ENCODE measurements around the gene RAD9B. TPM values are rescaled to one million over a fixed set of nuclear protein-coding genes. Genes with fewer than 3 reads are reported as not detected.
"Not testable (repeated sequence)": the region's sequence is repeated elsewhere in the genome, so short reads cannot be mapped to it uniquely, and the experiment has no call there.

The RAD9B gene
- 1 to 10 TPM; 1.1 to 2.4 (median 1.4) TPM for polyA plus RNA-seq (ENCODE audit: insufficient read depth in 1 of 5, insufficient read length in 5 of 5, low replicate concordance in 1 of 5)
- long read RNA-seq, donor 1, result 0 reads
- long read RNA-seq, donor 2, result 0 reads
- long read RNA-seq, donor 3, result 0 reads
- long read RNA-seq, donor 4, result 0 reads
- long read RNA-seq, donor 5, result 0 reads
- long read RNA-seq, donor 6, result 0 reads
- long read RNA-seq, donor 7, result 0 reads
- long read RNA-seq, donor 8, result 0 reads

- peak; percentile 96 for DNase-seq
Observed at GRCh38 chr12:110501752-110502738, at the start of gene RAD9B, which contains the start of gene VPS29. TSS of gene RAD9B (plus strand) at chr12:110502331. CDS start at chr12:110502338, 7 bp downstream. TSS of gene VPS29 (minus strand) at chr12:110502111. CDS start at chr12:110502051, 60 bp downstream.

DNA sequence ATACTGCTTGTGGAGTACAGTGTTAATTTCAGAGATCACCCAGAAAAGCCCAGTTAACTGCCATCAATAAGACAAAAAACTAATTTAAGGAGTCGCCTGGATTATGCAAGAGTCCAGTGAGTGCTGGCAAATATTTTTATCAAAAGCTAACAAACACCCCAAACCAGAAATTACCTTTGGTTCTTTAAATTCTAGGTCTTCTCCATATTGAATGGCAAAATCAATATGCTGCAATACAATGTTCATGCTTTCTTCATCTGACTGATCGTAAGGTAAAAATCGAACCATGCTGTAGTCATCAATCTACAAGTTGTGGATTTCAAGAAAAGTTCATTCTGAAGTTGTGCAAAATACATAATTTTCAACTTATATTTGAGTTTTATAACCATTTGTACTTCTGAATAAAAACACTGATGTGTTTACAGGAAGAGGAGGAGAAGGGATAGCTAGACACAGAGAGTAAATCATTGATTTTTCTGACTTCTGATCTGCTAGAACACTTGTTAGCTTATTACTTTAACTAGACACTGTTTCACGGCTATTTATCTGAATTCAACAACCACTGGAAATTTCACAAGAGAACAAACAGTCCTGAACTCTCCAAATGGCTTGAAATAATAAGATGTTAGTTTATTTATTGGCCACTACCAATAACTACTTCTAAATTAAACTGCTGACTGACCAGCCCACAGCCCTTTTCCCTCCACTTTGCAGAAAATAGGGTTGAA lies 48.4 kb upstream of the RAD9B start:
- no peak for DNase-seq

DNA sequence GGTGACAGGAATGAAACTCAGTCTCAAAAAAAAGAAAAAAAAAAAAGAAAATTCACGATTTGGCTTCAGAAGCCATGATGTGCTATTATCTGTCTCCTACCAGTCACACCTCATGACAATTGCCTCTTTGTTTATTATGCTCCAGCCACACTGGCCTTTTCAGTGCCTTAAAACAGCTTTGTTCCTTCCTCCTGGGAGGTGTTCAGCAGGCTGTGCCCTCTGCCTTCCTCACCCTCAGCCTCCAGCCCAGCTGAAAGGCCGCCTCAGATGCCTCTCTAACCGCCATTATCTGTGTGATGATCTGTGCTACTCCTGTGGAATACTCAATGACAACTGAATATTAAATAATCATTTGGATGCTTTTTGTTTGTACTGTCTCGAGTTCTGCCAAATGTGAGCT lies 43.4 kb upstream of the RAD9B start:
- no peak for DNase-seq

DNA sequence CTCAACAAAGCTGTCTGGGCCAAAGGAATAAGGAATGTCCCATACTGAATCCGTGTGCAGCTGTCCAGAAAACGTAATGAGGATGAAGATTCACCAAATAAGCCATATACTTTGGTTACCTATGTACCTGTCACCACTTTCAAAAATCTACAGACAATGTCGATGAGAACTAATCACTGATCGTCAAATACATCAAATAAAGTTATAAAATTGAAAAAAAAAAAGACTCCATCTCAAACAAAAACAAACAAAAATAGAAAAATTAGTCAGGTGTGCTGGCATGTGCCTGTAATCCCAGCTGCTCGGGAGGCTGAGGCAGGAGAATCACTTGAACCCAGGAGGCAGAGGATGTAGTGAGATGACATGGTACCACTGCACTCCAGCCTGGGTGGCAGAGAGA lies 40.9 kb upstream of the RAD9B start:
- DNase-seq, result not testable (repeated sequence)

GRCh38 chr12:110465024-110465423 lies 37.1 kb upstream of the RAD9B start:
- no peak for DNase-seq

DNA sequence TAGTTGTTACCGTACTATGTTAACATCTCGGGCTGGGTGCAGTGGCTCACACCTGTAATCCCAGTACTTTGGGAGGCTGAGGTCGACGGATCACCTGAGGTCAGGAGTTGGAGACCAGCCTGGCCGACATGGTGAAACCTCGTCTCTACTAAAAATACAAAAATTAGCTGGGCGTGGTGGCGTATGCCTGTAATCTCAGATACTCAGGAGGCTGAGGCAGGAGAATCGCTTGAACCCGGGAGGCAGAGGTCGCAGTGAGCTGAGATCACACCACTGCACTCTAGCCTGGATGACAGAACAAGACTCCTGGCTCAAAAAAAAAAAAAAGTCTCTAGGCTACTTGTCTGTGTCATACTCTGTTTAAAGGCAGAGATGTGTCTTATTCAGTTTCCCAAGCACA lies 36.4 kb upstream of the RAD9B start:
- DNase-seq, result not testable (repeated sequence)

GRCh38 chr12:110466791-110467190 lies 35.3 kb upstream of the RAD9B start:
- DNase-seq, result no peak

DNA sequence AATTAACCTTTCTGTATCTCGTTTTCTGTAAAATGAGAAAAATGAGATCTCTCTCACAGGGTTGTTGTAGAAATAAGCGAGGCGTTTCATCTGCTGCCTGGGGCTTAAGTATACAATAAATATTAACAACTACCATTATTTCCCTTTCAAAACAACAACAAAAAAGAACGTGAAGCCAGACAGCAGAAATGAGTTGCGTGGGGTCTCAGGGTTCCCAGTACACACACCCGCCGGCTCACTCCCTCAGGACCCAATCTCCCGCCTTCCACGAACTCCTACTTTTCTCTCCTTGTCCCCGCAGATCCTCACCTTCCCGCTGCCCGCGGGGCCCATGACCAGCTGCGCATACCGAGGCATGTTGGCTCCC lies 34.3 kb upstream of the RAD9B start:
- no peak for DNase-seq

GRCh38 chr12:110468214-110469048 lies 33.7 kb upstream of the RAD9B start, which contains the start of the genes FAM216A and GPN3:
TSS of gene FAM216A (plus strand) at chr12:110468845. CDS start at chr12:110468876, 31 bp downstream.
TSS of gene GPN3 (minus strand) at chr12:110468257. CDS start at chr12:110468203, 54 bp downstream.
- DNase-seq, result peak; percentile 96 to 98

DNA sequence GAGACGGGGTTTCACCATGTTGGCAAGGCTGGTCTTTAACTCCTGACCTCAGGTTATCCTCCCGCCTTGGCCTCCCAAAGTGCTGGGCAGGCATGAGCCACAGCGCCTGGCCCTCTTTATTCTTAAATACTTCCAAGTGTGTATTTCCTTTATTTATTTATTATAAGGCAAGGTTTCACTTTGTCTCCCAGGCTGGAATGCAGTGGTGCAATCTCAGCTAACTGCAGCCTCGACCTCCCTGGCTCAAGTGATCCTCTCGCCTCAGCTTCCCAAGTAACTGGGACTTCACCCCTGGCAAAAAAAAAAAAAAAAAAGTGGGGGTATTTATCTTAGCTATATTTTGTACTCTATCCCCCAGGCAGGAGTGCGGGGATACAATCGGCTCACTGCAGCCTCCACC lies 26.7 kb upstream of the RAD9B start:
- DNase-seq, result no peak

DNA sequence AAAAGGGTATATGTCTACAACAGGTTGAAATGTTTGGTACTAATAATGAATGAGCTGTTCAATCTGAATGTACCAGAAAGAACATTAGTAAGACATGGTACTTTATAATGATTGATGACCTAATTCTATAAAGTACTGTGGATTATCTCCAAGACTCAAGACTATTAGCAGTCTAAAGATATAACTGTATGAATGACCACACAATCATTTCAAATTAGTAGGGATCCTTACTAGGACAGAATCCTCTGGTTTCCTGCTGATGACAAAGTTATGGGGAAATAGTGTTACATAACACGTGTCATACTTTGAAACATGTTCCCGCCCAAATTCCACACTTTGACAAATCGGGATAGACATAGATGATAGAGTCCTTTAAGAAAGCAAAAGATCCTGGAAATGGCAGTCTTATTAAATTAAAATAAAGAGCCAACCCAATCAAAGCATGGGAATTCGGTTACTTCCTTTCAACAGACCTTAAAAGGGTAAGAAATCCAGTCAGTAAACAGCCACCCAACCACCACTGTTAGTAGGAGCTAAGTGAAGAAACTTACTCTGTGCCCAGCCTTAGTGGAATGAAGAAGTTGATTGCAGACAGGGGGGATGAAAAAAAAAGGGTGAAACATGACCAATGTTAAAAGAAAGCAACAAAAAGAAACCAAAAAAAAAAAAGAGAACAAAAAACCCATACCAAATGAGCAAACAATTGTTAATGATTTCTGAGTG lies 3.0 kb upstream of the RAD9B start:
- DNase-seq, result no peak

DNA sequence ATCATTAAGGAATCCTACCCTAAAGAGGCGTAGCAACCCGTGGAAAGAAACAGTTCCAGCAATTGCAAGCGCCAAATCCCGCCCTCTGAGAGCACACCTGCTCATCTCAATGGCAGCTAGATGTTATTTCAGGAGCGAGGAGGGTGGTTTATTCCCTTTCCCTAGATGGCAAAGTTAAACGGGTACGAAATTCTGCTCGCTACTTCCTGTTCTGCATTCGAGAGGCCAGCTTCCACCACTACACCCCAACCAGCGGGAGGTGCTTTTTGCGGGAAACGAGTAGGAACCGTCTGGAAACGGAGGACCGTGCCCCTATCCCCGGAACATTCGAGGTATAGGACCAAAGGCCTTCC lies 756 bp upstream of the RAD9B start:
- DNase-seq, result peak in 1 of 2 donors; percentile 9

- DNase-seq, result no peak
Observed at GRCh38 chr12:110503432-110503831, 1.3 kb downstream of the RAD9B start.

DNA sequence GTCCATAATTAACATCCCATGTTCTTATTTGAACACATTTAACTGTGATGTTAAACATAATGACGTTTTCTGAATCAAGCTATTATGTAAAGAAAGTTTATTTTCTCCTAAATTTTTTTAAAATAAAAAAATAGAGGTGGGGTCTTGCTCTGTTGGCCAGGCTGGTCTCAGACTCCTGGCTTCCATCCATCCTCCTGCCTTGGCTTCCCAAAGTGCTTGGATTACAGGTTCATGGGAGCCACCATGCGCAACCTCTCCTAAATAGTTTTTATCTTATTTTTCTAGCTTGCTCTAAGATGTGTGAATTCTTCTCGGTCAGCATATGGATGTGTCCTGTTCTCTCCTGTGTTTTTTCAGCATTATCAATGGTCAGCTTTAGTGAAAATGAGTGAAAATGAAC lies 3.2 kb downstream of the RAD9B start:
- DNase-seq, result no peak

DNA sequence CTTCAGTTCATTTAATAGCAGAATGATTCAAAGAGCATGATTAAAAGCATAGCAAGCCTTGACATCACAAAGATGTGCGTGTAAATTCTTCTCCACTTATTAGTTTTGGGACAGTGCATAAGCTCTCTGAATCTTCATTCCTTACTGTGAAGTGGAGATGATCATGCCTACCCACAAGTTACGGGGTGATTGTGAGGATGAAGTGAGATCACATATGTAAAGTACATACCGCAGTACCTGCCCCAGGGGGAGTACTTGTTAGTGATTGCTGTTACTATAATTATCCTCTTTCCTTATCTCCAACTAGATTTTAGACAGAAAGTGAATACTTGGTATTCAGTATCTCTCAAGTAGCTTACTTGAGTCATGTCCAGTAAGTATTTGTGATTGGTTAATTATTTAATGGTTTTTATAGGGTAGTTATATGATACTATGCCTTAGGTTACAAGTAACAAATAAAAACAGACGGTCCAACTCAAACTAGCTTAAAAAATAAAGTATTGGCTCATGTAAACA lies 6.0 kb downstream of the RAD9B start:
- no peak for DNase-seq

GRCh38 chr12:110513842-110514241 lies 11.7 kb downstream of the RAD9B start:
- no peak for DNase-seq

GRCh38 chr12:110514363-110514762 lies 12.2 kb downstream of the RAD9B start:
- DNase-seq, result no peak

DNA sequence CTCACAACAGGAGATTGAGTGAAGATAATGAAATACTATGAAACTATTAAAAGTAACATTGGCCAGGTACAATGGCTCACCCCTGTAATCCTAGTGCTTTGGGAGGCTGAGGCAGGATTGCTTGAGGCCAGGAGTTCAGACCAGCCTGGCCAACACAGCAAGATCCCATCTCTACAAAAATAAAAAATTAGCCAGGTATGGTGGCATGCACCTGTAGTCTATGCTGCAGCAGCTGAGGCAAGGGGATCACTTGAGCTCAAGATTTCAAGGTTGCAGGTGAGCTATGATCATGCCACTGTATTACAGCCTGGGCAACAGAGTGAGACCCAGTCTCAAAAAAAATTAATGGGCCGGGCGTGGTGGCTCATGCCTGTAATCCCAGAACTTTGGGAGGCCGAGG lies 14.9 kb downstream of the RAD9B start:
- no peak for DNase-seq

DNA sequence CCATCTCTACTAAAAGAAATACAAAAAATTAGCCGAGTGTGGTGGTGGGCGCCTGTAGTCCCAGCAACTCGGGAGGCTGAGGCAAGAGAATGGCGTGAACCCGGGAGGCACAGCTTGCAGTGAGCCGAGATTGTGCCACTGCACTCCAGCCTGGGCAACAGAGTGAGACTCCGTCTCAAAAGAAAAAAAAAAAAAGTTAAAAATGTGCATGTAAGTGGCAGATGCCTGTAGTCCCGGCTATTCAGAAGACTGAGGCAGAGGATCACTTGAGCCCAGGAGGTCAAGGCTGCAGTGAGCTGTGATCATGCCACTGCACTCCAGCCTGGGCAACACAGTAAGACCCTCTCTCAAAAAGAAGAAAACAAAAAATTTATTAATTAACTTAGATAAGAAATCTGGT lies 15.9 kb downstream of the RAD9B start:
- DNase-seq, result not testable (repeated sequence)
